ENCODE data around the gene EIF2D. TPM values are rescaled to one million over a fixed set of nuclear protein-coding genes. Genes with fewer than 3 reads are reported as not detected.

The EIF2D gene
- total RNA-seq, 6 experiments from 2014 or later, result 38.9 to 48.3 (median 43.2) TPM

- no peak for DNase-seq
- Mint-ChIP-seq H3K27me3 (ENCODE audit: insufficient read depth) (peaks cover 16% of the 10 kb centered on the region), H3K4me1 (ENCODE audit: low read depth) (peaks cover 15% of the 10 kb centered on the region)
These were observed 57.4 kb downstream of the EIF2D start for GRCh38 chr1:206554701-206555472.

GRCh38 chr1:206554211-206554610, 58.1 kb downstream of the EIF2D start:
- Mint-ChIP-seq H3K4me3 (no peak overlapping the region), H3K9me3 (no peaks in the 10 kb centered on the region), H3K27ac (no peak overlapping the region), H3K36me3 (ENCODE audit: low read depth) (no peaks in the 10 kb centered on the region), H3K4me1 (ENCODE audit: low read depth) (peaks cover 15% of the 10 kb centered on the region), H3K27me3 (ENCODE audit: insufficient read depth) (peaks cover 22% of the 10 kb centered on the region)
- no peak for DNase-seq
- no peak for TF ChIP-seq CTCF (IDR thresholded peaks at IDR 0.05)

More at GRCh38 chr1:206554701-206555472, 57.4 kb downstream of the EIF2D start:
- no peak overlapping the region for H3K4me3 Mint-ChIP-seq
- no peaks in the 10 kb centered on the region for H3K36me3 Mint-ChIP-seq (ENCODE audit: low read depth)
- H3K9me3 Mint-ChIP-seq, result no peaks in the 10 kb centered on the region
- H3K27ac Mint-ChIP-seq, result no peak overlapping the region
- TF ChIP-seq CTCF (IDR thresholded peaks at IDR 0.05), result no peak

- H3K9me3 Mint-ChIP-seq, result no peaks in the 10 kb centered on the region
- no peak for TF ChIP-seq CTCF (IDR thresholded peaks at IDR 0.05)
- H3K4me3 Mint-ChIP-seq, result no peak overlapping the region
- no peak for DNase-seq
- H3K27me3 Mint-ChIP-seq (ENCODE audit: insufficient read depth), result peaks cover 29% of the 10 kb centered on the region
- no peak overlapping the region for H3K27ac Mint-ChIP-seq
- H3K36me3 Mint-ChIP-seq (ENCODE audit: low read depth), result no peaks in the 10 kb centered on the region
- 0 out of 2 replicates have a peak, but pooled peaks cover 5% of the 10 kb centered on the region for H3K4me1 Mint-ChIP-seq (ENCODE audit: low read depth)
These were observed 60.3 kb downstream of the EIF2D start for GRCh38 chr1:206551986-206552326.

- H3K27ac Mint-ChIP-seq, result no peak overlapping the region
- H3K4me1 Mint-ChIP-seq (ENCODE audit: low read depth), result 0 out of 2 replicates have a peak, but pooled peaks cover 2% of the 10 kb centered on the region
- H3K36me3 Mint-ChIP-seq (ENCODE audit: low read depth), result no peaks in the 10 kb centered on the region
- H3K27me3 Mint-ChIP-seq (ENCODE audit: insufficient read depth), result peaks cover 29% of the 10 kb centered on the region
- no peak for TF ChIP-seq CTCF (IDR thresholded peaks at IDR 0.05)
- H3K4me3 Mint-ChIP-seq, result no peak overlapping the region
- H3K9me3 Mint-ChIP-seq, result no peaks in the 10 kb centered on the region
- DNase-seq, result no peak
These were observed 60.8 kb downstream of the EIF2D start for GRCh38 chr1:206551296-206551985.

GRCh38 chr1:206550446-206550845, 61.8 kb downstream of the EIF2D start:
- TF ChIP-seq CTCF (IDR thresholded peaks at IDR 0.05), result no peak
- H3K9me3 Mint-ChIP-seq, result no peaks in the 10 kb centered on the region
- no peaks in the 10 kb centered on the region for H3K36me3 Mint-ChIP-seq (ENCODE audit: low read depth)
- no peak overlapping the region for H3K4me3 Mint-ChIP-seq
- DNase-seq, result peak; percentile 19
- H3K27ac Mint-ChIP-seq, result no peak overlapping the region
- H3K27me3 Mint-ChIP-seq (ENCODE audit: insufficient read depth), result peaks cover 27% of the 10 kb centered on the region
- no peaks in the 10 kb centered on the region for H3K4me1 Mint-ChIP-seq (ENCODE audit: low read depth)
